Activated T-cell treated with anti-CD3 and anti-CD28 coated beads for 4 hours (primary cell): ENCODE data around the gene SSH2.
A peak's percentile ranks its signal among the peaks of the same experiment; 100 is the strongest.

ENCODE experiments used
- DNase-seq: peaks from one replicate; pipeline ENCODE4 v3.0.0-alpha.2; 2020

Gene SSH2

DNA sequence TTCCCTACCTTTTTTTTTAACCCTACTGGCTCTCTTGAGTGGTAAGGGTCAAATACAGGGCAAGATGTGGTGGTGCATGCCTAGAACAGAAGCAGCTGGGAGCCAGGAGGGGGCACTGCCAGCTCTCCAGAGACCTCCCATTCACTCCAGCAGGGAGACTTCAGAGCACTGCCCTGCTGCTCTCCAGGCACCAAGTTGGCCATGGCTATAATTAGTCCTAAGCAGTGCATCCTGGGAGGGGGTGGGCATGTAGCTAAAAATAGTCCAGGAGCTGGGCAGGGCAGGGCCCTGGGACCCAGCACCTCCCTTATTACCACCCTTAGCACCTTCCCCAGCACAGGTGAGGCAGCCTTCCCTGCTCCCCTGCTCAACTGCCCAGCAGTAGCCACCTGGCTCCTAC lies 310.8 kb downstream of the SSH2 start:
- no peak for DNase-seq

DNA sequence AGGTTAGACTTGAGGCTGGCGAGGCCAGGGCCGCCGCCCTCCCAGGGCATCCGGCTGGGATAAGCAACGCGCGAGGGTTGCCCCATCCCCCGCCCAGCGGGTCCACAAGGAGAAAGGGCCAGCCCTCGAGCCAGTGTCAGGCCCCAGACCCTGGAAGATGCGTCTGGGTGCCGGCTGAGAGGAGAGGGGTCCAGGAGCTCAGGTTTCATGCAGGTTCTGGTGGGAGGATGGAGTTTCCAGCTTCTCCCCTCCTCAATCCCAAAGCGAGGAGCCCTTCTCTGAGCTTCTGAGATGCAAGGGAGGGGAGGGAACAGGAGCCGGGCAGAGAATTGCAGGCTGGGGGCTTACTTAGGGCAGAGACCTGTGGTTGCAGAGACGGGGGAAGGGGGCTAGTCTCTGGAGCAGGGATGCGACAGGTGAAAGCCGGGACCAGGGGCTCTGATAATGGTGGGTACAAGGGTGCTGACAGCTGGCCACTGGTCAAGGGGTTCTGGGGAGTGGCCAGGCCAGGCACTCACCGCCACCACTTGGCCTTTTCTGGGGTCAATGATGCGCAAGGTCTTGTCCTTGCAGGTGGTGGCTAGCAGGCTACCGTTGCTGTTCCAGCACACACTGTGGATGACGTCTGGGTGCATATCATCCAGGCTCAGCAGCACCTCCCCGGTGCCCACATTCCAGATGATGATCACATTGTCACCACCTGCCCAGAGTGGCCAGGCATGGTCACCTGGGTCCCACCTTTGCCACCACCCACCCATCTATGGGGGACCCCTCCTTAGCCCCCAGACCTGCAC lies 311.6 kb downstream of the SSH2 start:
- DNase-seq: no peak

DNA sequence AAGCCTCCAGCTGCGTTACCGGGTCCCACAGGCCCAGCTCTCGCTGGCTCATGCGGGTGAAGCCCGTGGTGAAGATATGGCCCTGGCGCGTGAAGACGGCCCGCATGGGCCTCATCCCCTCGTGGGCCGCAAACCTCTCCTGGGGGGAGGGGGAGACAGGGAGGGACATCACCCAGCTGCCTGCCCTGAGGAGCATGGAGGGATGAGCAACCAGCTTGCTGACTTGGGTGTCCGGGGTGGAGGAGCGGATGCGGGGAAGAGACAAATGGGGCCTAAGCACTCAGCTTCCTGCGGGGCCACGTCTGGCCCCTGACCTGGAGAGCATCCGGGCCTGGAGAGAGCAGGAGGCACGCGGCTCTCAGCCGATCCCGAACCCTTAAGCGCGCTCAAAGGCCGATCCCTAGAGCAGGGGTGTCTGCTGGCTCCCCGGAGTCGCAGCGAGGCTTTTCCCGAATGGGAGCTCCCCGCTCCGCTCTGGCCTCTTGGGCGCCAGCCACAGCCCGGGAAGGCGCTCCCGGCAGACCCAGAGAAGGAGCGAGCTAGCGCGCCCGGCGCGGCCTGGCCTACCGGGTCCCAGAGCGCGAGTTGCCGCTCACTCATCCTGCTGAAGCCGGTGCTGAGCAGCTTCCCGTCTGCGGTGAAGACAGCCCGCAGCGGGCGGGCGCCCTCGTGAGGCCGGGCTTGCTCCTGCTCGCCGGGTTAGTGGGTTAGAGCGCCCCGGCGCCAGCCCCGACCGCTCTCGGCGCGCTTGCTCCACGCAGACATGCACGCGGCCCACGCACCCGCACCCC lies 312.4 kb downstream of the SSH2 start:
- peak; percentile 86 for DNase-seq

DNA sequence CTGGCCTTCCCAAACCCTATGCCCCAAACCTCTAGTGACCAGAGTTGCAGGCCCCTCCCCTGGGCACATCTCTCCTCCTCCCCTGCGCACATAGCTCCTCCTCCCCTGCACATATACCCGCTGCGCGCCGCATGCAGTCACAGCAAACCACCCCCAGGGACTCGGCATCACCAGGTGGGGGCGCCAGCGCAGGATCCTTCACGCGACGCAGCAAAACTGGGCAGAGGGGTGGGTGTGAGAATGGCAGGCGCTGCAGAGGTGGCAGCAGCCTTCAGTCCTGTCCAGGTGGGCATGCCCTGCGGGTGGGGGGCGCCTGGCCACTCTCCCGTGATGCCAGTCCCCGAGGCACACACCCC lies 312.9 kb downstream of the SSH2 start:
- peak; percentile 86 for DNase-seq

DNA sequence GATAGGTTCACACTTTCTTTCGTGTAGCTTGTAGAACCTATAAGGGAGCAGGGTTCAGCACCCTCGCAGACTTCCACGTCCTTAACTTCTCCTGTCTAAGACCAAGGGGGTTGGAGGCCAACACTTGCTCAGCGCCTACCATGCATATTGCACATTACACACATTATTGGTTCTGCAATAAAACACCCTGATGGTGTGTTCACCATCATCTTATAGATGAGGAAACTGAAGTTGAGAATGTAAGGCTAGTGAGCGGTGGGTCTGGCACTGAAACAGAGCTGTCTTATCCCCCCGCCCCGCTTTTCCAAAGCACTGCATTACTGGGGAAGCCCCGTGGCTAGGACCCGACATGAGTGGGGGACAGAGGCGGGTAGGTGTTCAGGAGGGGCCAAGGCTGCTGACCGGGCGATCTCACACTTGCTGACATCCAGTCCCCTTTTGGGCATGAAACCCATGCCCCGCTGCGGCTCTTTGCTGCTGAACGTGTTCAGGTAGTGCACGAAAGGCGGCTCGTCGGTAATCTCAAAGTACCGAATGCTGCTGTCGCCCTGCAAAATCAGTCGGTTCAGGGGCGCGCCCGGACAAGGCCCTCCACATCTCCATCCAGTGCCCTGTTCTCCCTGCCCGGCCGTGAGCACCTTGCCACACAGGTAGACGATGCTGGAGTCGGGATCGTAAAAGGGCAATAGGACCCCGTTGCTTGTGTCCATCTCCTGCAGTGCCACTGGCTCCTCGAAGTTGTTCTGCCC lies 313.6 kb downstream of the SSH2 start:
- no peak for DNase-seq

DNA sequence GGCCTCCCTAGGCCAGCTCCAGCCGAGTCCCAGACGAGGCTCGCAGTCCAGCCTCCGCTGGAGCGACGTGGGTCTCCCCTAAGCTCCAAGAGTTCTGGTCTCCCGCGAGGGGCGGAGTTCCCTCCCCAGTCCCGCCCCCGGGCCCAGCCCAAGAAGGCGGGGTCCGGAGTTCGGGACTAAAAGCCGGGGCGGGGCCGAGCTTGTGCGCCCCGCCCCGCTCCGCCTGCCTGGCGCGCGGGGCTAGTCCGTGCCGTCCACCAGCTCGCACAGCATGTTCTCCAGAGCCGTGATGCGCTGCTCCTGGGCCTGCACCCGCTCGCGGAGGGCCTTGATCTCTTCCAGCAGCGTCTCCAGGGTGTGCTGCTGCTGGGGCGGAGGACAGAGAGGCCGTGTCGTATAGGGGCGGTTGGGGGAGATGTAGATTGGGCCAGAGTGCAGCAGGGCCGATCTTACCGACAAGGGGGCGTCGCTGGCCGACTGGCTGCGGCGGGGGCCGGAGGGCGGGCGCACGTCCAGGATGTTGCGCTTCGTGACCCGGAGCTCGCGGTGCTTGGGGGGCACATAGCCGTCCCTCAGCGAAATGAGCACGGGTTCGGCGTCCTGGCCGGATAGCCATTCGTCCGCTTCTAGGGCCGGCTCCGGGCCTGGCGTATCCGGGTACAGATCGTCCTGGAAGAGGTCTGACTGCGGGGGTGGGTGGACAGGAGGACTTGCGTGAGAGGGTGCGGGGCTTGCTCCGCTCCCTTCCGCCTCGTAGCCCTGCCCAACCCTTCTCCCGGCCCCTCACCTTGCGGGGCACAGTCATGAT lies 314.3 kb downstream of the SSH2 start:
- peak; percentile 80 for DNase-seq

DNA sequence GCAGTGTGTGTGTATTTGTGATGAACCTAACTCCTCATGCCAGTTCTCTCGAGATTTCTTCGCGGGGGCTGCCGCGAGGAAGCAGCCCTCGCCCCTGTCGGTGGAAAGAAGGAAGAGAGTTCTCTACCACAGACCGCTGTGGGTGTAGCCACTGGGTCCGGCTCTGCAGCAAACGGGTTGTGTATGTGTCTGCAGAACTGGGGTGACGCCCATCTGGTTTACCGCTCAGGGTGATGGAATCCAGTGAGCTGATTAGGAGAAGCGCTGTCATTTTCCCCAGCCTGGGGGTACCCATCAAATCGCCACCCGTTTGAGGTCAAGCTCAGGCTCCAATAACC lies 315.0 kb downstream of the SSH2 start:
- DNase-seq: peak; percentile 36

DNA sequence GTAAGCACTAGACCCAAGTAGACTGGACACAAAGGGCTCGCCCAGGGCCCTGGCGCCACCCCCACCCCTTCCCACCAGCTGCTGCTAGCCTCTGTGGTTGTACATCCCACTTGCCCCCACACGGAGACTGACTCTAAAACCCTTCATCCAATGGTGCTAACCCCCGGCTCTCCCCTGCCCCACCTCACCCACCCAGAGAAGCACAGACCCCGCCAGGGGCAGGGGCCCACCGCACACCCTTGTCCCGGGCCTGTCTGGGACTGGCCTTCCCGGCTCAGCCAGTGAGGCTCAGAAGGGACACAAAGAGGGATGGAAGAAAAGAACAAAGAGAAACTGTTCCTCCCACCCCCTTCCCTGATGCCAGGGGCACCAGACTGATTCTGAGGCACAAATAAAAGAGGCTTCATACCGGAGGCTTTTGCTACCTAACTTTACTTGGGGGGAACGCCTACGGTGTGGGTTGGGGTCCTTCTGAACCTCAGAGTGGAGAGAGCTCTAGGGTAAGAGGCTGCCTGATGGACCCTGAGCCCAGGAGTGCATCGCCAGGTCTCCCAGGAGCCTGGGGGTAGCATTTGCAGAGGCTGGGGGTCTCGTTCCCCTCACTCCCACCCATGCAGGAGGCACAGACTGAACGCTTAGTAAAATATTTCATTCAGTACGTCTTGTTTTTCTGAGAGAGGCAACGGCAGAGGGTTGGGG lies 315.5 kb downstream of the SSH2 start:
- no peak for DNase-seq

DNA sequence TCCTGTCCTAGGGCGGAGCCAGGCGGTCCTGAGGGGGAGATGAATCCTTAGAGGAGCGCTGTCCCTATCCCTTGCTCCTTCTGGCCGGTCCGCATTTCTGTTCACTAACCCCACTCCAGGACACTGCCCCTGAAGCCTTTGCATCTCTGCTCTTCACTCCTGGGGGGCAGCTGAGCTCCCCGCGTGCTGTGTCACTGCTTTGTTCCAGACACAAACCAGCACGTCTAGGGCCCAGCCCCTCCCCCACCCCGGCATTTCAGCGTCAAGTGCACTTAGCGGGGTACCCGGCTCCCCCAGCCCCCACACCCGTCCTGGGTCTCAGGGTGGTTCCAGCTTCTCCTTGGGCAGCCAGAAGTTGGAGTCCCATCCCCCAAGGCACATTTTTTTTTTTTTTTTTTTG lies 316.2 kb downstream of the SSH2 start:
- no peak for DNase-seq

DNA sequence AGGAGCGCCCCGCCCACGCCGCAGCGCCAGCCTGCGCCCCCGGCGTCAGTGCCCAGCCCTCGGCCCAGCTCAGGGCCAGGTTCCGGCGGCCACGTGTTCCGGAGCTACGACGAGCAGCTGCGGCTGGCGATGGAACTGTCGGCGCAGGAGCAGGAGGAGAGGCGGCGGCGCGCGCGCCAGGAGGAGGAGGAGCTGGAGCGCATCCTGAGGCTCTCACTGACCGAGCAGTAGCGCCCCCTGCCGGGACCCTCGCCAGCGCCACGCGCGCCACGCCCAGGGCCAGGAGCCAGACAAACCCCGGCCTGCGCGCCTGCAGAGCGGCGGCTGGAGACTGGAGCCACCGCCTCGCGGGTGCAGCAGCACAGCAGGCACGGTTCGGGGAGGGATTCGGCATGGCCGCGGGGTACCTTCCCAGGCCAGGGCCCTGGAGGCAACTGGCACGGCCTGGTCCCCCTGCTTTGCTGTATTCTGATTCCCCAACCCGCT lies 316.6 kb downstream of the SSH2 start:
- peak; percentile 87 for DNase-seq

DNA sequence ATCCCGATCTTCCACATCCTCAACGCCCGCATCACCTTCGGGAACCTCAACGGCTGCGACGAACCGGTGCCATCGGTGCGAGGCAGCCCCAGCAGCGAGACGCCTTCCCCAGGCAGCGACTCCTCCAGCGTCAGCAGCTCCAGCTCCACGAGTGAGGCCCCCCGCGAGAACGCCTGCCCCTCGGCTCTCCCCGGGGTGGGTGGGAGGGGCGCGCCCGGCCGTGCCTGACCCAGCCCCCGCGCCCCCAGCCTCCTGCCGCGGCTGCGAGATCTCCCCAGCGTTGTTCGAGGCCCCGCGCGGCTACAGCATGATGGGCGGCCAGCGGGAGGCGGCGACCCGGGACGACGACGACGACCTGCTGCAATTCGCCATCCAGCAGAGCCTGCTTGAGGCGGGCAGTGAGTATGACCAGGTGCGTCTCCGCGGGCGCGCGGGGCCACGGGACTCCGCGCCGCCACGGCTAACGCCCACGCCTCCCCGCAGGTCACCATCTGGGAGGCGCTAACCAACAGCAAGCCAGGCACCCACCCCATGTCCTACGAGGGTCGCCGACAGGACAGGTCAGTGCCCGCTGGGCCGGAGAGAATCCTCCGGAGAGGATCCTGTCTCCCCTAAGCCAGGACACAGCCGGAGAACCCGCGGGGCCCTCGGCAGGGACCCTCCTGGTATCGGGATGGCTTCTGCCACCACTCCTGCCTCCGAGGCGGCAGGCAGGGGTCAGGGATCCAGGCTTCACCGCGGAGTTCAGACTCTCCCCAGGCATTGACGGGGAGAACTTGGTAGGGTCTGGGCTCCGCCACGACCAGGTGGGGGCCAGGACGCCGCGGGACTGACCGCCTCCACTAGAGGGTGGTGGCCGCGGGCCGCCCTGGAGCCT lies 317.4 kb downstream of the SSH2 start:
- no peak for DNase-seq

DNA sequence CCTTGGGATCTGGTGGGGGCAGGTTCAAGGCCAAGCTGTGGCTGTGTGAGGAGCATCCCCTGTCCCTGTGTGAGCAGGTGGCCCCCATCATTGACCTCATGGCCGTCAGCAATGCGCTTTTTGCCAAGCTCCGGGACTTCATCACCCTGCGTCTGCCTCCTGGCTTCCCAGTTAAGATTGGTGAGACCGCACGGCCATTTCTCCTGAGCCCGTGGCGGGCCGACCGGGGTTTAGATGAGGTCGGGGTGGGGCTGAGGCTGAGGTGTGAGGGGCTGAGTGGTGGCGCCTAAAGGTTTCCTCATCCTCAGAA lies 318.0 kb downstream of the SSH2 start:
- no peak for DNase-seq

DNA sequence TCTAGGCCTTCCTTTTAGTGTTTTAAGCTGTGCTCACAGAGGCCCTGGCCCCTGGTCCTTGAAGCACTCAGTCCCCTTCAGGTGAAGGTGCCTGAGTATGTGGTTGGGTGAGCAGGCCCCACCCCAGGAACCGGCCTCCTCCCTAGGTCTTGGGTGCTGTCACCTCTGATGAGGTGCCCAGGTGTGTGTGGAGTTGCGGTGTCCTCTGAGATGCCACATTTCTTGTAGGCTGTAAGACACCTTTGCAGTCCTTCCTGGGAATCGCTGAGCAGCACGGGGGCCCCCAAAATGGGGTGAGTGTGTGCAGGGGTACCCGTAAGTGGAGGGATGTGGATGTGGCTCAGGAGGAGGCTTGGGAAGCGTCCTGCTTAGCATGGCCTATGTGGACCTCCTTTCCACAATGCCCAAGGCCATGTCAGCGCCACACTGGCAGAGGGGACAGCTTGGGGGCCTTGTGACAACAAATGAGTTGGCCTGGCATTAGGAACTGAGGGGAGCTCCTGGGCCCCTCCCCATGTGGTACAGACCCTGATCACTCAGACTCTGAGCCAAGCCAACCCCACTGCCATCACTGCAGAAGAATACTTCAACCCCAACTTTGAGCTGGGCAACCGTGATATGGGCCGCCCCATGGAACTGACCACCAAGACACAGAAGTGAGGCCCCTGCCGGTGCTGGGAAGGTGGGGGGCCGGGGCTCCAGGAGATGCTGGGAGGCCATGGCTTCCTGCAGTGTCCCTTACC lies 318.5 kb downstream of the SSH2 start:
- DNase-seq: no peak

DNA sequence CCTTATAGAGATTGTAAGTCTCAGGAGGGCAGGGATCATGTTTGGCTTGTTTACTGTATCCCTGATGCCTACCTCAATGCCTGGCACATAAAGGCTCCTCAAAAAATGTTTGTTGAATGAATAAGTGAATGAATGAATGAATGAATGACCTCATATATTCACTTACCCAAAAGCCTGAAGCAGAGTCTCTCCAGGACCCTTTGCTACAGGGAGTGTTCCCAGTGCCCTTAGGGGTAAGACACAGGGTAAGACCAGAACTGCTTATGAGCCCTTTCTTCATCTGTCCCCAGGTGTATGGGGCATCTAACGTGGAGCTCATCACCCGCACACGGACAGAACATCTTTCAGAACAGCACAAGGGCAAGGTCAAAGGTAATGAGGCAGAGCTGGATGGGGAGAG lies 319.6 kb downstream of the SSH2 start:
- no peak for DNase-seq

DNA sequence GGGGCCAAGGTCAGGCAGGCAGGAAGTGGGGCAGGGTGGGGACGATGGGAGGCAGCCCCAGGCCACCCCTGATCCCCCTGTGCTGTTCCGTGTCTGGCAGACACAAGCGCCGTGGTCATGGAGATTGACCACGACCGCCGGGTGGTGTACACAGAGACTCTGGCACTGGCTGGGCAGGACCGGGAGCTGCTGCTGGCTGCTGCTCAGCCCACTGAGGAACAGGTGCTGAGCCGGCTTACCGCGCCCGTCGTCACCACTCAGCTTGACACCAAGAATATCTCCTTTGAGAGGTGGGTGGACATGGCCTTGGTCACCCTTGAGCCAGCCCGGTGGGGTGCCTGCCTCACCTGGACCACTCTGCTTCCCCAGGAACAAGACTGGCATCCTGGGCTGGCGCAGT lies 321.0 kb downstream of the SSH2 start:
- no peak for DNase-seq

DNA sequence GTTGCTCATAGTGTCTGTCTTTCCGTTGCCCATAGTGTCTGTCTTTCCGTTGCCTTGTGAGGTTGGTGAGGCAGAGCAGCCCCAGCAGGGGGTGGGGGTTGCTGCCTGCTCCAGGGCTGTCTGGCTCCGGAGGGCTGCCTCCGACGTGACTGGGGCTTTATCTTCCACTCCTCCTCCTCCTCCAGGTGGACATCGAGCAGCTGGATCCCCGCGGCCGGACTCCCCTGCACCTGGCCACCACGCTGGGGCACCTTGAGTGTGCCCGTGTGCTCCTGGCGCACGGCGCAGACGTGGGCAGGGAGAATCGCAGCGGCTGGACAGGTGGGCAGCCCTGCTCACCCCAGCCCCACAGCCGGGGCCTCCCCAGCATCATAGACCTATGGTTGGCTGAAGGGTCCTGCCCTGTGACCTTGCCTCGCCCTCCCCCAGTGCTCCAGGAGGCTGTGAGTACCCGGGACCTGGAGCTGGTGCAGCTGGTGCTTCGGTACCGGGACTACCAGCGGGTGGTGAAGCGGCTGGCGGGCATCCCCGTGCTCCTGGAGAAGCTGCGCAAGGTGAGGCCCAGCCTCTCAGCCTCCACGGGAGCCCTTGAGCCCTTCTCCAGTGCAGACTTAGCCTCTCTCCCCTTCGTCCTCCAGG lies 322.4 kb downstream of the SSH2 start:
- DNase-seq: no peak

DNA sequence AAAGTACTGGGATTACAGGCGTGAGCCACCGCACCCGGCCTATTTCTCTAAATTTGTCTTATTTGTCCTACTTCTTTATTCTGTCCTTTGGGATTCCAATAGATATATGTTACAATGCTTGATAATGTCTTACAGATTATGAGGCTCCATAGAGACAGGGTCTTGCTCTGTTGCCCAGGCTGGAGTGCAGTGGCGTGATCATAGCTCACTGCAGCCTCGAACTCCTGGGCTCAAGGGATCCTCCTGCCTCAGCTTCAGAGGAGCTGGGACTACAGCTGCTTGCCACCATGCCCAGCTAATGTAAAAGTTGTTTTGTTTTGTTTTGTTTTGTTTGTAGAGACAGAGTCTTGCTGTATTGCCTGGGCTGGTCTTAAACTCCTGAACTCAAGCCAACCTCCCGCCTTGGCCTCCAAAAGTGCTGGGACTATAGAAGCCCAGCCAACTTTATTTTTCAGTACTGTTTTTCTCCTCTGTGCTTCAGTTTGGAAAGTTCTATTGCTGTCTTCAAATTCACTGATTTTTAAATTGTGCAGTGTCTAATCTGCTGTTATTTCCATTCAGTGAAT lies 326.8 kb downstream of the SSH2 start:
- DNase-seq: no peak

DNA sequence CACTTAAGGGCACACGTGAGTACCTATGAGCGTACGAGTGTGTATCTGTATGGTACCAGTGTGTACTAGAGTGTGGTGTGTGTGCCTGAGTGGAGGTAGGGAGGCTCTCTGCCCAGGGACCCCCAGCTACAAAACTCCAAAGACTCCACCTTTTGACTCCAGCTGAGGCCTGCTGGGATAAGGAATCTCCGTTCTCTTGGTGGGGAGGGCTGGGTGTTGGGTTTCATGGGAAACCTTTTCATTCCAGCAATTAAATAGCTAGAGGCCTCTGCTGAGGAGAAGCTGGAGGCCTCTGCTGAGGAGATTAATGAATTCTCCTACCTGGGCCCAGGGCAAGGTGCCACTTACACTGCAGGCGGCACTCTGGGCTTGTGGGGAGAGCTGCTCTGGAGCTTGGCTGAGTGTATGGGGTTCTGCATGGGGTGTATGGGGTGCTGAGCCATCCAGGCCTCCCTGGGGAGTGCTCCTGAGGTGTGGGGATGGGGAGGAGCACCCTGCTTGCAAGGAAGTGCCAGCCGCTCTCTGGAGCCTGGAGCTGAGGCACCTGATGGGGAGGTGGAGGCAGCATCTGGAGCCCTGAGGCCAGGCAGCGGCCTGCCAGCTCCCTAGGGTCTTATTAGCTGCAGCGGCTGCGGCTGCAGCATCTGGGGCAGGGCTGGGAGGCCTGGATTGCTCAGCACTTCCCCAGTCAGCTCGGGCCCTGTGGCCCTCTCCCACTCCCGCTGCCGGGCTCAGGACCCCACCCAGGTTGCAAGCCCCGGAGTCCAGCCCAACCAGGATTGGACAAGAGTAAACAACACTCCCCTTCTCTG lies 332.5 kb downstream of the SSH2 start:
- no peak for DNase-seq

DNA sequence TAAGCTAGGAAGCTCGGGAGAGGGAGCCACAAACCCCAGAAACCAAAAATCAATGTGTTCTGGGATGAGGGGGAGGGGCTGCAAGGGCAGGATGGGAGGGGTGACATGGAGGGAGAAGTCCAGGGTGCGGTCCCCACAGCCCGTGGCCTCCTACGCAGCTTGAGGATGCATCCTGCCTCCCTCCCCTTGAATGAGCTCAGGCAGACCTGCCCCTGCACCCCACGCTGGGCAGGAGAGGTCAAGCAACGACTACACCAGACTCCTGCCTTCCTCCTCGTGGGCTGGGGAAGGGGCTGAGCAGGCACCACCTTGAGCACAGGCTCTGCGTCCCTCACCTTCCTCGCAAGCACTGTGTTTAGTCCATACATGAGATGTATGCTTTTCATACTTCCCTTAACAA lies 333.2 kb downstream of the SSH2 start:
- DNase-seq: no peak
